Stimulated activated naive CD4-positive, alpha-beta T cell treated with Interleukin-2 at 50 U/mL for 16 hours (primary cell): Measurements from ENCODE around the gene FXYD6.
A peak's percentile ranks its signal among the peaks of the same experiment; 100 is the strongest.

ENCODE experiments used
- DNase-seq: peaks from one replicate; lab custom pipeline; 2025; lab: John Stamatoyannopoulos, UW

The FXYD6 gene

DNA sequence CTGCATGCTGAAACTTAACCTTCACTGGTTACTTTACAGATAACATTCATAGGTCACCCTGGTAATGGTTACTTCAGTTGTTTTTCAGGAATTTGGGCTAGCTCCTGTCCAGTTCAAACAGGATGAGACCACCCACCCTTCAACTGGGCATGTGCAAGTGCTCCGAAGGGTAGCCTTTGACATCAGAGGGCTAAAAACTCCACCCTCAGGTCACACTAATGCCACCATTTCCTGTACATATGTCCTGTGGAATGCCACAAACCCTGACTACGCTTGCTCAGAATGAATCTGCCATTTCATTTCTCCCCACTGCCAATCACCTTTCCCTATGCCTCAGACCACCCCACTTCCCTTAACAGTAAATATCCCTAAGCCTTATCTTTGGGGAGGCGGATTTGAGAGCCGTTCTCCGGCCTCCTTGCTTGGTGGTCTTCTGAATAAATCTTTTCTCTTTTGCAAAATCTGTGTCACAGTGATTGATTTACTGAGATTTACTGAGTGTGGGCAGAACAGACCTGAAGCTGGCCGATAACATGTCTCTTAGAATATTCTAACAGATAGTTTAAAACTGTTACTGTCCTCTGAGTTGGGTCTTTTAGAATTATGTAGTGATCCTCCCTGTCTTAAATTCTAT, 26.6 kb downstream of the FXYD6 start:
- DNase-seq, result no peak

DNA sequence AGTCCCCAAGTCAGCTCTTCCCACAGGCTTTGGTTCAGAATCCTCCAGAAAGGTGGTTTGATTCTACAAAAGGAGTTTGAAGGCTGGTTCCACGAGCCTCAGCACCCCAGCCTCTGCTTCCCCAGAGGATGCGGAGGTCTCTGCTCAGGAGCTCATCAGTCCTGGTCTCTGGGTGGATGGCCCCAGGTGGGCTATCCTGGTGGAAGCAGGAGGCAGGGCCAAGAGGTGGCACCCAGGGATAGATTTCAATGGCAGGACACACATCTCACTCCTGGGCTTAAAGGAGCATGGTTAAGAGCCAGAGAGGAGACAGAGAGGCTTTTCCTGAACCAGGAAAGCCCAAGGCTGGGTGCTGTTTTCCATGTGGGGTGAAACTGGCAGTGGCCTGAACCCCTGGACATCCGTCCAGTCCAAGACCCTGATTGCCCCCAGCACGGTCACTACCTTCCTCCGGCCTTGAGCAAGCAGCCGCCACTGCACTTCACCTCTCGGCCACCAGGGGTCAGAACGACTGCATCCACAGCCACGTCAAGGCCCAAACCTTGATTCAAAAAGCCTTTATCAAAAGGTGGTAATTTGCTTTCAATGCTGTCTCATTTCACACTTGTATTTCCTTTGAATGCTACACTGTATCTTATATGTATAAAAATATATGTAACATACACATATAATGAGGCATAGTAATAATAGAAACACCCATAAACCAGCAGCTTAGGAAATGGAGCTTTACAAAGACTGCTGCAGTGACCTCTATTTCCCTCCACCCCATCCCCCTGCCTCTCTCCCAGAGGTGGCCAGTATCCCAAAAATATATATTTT, 32.6 kb downstream of the FXYD6 start:
- DNase-seq, result peak; percentile 74

DNA sequence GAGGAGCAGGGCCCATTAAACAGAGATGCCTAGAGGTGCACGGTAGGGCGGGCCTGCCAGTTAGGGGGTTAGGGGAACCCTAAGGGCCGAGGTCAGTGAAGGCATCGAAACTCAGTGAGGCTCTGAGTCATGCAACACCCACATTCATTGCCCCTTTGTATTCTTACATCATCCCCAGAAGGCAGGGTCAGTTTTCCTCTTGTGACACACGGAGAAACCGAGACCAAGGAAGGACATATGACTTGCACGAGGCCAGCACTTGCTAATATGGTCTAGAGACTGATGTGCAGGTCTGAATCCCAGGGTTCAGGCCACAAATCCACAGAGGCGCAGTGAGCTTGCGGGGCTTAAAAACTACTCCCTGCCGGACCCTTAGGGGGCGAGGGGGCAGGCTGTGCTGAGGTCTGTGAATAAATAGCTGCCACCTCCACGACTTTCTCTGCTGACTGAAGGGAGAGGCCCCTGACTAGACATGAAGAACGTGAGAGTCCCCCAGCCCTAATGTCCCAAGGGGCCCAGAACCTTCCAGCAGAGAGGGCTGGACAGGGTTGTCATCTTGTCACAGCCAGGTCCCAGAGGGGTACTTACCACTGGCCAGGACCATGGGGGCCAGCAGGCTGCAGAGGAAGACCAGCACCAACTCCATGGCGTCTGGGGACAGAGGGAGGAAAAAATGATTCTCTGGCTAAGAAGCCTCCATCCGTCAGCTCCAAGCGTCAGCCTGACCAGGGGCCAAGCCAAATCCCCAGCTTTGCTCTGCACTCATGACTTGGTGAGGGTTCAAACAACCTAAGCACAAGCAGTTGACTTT, 34.1 kb downstream of the FXYD6 start:
- DNase-seq, result no peak

DNA sequence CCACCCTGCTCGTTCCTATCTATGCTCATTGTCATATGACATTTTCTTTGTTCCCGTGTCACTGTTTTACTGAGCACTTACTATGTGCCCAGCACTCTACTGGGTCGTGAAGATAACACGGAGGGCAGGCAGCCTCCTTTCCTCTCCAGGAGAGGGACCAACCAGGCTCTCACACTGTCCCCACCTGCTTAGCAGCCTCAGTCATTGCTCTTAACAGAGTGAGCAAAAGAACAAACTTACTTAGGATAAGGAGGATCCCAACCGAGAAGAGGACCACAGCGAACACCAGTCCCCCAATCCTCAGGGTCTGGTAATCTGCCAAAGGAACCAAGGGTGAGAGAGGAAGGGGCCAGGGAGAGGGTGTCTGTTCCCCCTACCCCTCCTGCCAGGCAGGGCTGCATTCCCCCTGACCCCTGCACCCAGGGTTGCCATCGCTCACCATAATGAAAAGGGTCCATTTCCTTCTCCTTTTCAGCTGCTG, 34.9 kb downstream of the FXYD6 start:
- DNase-seq, result no peak

DNA sequence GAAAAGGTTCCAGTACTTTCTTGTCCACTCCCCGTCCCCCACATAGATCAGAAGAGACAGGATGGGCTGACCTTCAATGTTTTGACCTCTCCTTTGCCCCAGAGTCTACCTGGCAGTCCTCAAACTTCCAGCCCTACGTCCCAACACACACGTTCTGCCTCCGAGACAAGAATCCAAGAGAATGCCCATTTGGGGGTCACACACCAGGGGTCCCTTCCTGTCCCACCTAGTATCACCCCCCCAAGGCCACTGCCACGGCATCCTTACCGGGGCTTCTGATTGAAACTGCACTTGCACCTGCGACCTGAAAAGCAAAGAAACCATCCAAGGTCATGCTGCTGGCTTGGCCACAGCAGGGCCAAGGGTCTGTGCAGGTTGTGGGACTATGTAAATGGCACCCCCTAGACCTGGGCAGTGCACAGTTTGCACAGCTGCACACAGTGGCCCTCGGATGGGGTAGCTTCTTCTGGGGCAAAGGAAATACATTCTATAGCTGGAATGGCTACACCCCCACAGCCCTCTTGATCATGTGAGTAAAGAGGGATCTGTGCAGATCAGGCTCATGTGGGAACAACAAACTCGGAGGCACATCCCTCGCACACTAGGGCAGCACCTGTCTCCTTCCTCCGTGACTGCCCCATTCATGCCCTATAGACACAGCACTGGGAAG, 35.4 kb downstream of the FXYD6 start:
- no peak for DNase-seq

DNA sequence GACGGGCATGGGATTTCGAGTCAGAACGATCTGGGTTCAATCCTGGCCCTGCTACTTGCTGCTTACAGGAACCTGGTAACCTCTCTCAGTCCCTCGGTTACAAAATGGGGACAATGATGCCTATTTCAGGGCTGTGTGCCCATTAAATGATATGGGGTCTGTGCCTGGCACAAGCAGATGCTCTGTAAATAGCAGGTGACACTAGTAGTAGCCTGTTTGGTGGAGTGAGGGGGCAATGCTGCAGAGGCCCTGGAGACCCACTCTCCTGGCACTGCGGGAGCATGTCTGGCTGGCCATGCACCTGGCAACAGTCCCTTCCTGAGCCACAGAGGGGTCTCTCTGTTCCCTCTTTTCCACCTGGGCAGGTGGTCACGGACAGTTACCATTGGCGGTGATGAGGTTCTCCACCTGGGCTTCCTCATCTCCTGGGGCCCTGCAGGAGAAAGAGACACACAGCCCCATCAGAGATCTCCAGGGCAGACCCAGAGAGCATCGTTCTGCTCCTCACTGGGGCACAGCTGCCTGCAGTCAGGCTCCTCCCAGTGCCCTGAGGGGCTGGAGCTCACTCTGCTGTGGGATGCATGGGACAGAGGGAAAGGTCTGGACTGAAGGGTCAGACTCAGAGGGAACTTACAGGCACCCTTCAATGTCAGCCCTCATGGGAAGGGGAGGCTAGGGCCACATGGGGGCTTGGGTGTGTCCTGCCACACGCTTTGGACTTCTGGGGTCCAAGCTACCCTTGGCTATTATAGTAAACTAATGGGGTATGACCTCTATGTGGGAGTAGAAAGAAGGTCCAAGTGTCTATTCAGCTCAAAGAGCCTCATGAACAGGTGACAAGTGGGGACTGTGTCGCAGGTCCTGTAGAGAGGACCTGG, 36.3 kb downstream of the FXYD6 start:
- no peak for DNase-seq

DNA sequence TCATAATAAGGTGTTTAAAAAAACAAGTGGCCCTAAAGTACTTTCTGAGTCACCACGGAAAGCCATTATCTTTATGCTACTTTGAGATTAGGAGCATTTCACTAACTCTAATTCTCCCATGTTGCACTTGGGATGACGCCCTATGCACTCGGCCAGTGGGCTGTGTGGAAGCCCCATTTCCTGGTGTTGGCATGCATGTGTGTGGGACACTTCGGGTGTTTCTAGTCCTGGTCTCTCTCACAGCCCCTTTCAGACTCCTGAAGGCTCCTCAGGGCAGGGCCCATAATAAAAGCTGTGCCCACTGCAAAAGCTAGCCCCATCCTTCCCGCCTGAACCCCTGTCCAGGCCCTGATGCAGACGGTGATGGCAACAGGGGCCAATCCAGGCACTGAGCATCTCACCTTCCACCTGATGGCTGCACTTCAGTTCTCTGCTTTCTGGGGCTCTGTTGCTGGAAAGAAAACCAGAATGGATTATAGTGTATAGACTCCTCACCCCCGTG, 37.0 kb downstream of the FXYD6 start:
- DNase-seq, result no peak

DNA sequence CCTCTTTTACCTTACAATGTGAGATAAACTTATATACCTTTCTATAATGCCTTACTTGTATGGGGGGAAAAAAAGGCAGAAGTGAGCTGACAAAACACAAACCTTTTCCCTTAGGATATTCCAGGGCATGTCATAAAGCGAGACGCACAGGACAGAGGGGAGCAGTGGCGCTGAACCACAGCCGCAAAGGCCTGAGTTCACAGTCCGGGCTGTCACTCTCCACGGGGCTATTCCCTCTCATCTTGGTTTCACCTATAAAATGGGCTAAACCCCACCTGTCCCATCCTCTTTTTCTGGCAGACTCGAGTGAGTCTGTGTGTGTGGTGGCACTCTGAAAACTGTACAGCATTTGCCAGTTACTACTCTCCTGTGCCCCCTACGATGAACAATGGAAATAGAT, 37.6 kb downstream of the FXYD6 start:
- no peak for DNase-seq

DNA sequence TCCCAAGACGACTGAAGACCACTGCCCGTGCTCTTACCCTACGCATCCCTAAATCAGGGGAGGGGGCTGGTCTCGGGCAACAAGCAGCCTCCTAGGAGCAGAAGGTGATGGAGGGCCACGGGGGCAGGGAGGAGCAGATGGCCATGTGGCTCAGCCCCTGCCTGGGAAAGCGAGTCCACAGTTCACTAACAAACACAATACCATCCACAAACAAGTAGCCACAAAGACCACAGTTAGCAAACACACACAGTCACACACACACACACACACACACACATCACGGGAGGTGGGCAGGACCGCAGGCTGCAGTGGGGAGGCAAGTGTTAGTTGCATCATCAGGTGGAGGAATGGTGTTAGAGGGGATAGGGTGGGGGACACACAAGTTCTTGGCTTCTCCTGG, 38.7 kb downstream of the FXYD6 start:
- no peak for DNase-seq

DNA sequence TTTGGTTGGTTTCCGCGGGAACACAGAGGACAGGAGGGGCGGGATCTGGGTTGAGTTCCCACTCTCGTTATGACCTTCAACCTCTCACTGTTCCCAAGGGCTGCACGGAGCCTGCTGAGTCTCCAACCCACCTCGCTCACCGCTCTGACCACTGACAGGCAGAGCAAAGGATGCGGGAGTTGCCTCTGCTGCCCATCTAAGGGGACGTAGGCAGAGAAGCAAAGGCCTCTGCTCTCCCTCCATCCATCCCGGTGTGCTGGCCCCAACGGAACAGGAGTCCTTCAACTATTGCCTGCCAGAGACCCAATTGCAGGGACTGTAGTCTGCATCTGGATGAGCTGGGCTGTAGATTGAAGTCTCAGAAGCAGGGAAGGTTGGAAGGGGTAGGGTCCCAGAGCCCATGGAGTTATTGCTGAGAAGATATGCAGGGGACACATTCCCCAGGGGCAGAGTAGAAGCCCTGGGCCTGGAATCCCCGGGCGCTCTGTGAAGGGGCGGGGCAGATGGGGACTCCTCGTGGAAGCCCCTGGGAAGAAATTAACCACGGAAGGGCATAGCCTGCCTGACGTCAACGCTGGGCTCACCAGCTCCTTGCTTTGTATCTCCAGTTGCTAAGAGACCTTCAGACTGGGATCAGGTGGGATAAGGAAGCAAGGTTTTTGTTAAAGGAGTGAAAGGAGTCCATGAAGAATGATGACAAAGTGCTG, 39.2 kb downstream of the FXYD6 start:
- DNase-seq, result no peak

DNA sequence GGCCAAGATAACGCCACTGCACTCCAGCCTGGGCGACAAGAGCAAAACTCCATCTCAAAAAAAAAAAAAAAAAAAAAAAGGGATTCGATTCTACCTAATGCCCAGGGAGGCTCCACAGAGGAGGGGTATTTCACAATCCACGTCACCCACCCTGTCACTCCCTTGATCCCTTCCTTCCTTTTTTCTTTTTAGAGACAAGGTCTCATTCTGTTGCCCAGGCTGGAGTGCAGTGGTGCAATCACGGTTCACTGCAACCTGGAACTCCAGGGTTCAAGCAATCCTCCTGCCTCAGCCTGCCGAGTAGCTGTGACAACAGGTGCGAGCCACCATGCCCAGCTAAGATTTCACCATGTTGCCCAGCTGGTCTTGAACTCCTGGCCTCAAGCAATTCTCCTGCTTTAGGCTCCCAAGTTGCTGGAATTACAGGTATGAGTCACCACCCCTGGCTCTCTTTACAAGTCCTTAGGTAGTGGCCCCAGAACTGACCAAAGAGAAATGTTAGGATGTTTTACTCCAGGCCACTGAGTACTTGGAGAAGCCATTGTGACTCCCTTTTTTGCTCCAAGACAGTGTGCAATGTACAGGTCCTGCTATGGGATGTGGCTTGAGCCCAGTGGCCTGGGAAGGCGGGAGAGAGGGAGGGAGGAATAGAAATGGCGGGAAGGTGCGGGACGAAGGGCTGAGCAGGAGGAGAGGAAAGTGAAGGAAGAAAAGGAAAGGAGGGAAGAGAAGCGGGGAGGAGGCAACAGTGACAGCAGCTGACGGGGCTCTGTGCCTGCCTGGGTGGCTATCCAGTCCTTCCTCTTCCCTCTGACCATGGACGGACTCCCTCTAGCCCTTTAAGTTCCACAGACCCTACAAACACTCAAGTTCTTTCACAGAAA, 40.1 kb downstream of the FXYD6 start:
- DNase-seq, result no peak

DNA sequence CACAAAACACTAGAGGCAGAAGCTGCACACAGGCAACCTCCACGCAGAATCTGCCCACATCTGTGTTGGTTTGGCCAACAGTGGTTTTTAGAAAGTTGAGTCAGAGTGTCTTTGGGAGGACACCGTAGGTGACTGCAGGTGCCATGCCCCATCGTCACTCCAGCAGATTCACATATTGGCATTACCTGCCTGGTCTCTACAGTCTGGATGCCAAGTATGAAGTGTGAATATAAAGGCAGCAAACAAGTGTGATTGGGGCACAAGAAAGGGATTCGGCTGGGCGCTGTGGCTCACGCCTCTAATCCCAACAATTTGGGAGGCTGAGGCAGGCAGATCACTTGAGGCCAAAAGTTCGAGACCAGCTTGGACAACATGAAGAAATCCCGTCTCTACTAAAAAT, 40.9 kb downstream of the FXYD6 start:
- DNase-seq, result no peak

DNA sequence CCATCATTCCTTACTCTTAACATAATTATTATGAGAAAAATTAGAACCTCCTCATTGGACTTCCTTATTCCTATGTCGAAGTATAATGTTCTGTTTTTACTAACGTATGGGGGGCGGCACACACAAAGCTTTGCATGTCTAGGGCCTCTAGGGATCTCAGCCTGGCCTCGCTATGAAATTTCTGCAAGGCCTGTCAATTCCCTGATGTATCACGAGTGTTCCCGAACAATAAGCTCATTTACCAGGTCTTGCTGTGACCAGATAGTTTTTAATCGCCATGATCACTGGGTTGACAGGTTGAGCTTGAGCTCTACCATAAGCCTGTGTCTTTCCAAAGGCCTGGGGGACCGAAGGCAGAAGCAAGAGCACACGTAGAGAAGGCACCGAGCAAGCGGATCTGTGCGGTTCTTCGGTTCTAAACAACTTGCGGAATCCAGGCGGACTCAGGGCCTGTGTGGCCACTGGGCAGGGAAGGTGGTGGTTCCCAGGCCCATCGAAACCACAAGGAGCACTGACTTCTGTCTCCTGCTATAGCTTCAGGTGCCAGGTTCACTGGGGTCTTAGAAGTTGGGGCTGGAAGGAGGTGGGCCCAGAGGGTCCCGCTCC, 41.5 kb downstream of the FXYD6 start:
- DNase-seq, result no peak

DNA sequence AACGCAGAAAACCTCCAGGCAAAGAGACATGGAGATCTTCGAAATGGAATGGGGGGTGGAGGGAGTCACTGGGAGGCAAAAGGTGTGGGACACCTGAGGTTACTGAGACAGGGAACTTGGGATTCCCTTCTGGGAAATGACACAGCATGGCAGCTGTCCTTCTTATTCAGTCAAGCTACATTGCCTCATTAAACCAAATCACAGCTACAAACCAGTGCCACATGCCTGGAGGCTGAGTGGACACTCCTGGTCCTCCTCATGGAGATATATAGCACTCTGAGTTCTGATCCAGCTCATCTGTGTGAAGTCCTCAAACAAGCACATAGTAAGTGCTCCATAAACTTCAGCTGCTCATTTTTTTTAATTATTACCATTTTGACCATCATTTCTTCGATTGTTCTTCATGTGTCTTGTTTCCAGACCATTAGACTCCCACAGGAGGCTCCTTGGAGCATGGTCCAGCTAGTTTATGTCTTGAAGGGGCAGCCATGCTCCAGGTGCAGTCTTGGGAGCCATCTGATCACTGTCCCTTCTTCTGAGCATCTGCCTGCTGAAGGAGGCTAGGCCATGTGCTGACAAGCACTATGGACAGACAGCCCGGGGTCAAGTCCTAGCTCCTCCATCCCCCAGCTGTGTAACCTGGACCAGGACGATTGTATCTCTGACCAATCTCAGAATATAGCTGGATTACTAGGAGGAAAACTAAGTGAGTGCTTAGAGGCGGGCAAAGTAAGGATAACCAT, 42.2 kb downstream of the FXYD6 start:
- no peak for DNase-seq

DNA sequence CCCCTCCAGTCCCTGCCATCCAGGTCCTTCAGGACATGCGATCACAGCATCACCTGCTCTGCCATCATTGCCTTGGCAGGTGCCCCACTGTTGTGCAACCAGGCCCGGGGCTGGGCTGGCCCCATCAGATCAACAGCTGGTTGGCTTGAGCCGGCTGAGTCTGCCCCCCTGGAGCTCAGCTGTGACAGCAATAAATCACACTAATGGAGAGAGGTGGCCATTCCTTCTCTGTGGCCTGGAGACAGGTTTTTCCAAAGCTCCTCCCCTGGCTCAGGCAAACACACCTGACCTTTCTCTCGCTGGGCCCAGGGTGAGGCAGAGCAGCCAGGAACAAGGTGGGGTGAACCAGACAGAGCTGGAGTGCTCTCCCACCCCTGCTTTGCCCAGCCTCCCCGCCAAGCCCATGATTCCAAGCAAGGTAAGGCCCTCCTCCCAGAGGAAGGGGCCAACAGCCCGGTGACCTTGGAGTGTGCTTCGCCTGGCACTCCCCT, 43.0 kb downstream of the FXYD6 start:
- no peak for DNase-seq

DNA sequence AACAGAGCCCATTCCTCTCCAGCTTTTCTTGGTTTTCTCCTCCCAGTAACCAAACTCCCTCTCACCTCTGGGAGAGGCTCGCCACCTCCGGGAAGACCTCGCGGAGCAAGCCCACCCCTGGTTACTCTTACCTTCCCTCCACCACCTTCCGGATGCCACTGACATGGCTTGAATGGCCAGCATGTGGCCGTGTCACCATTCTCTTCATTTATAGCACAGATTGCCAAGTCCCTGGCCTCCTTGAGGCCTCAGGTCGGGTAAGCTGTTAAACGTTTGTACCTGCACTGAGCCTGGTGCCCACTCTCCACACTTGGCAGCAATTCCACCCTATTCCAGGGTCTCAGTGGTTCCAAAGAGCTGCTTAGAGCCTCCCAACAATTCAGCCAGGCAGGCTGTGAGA, 43.9 kb downstream of the FXYD6 start:
- DNase-seq, result no peak

DNA sequence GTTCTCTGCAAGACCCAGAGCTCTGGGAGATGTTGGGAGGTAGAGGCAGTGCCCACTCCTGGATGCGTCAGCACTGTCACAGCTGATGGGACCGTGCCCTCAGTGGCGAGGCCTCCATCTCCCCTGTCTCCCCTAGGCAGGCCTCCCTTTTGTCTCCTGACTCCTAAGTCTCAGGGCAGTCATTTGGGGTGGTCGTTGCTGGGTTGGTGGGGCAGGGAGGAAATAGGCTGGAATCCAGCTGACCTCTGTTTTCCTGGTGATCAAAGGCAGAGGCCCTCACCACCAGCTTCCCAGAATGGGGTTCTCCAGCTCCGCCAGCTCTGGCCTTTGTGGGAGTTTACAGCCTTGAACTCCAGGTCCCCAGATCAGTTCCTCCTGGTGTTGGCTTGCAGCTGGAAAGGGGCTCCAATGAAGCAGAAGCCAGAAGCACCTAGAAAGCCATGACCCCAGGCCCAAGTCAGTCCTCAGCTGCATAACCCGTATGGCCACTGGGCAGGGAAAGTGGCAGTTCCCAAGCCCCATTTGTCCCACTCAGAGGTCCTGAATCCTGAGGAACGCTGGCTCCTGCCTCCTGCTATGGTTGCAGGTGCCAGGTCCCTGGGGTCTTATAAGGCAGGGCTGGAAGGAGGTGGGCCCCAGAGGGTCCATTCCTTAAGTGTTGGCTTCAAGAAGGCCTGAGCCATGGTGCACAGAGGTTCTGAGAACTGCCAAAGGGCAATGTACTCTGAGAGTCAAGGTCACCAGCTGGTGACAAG, 44.6 kb downstream of the FXYD6 start:
- DNase-seq, result no peak
